ENCODE data around the gene MAP3K5. TPM values are rescaled to one million over a fixed set of nuclear protein-coding genes. Genes with fewer than 3 reads are reported as not detected.

The MAP3K5 gene
- total and polyA plus RNA-seq, 9 of the 15 experiments (the other 6 are each of a cell fraction or from before 2014, with no cell fraction given) = 2.2 to 13.0 (median 9.9) TPM

GRCh38 chr6:136811272-136811671 lies 19.0 kb upstream of the MAP3K5 start:
- H3K36me3 ChIP-seq (ENCODE audit: control insufficient read depth, insufficient read depth, low read length) = no peaks in the 10 kb centered on the region
- H3K27me3 ChIP-seq (ENCODE audit: control insufficient read depth in 2 of 2, insufficient read depth in 2 of 2, low read length in 2 of 2) = no peaks in the 10 kb centered on the region
- no peak overlapping the region for H3K4me2 ChIP-seq (ENCODE audit: insufficient read depth, low read length)
- FAIRE-seq (no peak), DNase-seq (ENCODE audit: extremely low read depth in 1 of 4, low spot score in 3 of 4) (no peak), ATAC-seq (no peak)
- H2AFZ ChIP-seq (ENCODE audit: low read depth, low read length) = no peak overlapping the region; the same call in 1 of the 2 replicates
- H3K27ac ChIP-seq (ENCODE audit: extremely low read depth, low read depth, low read length) = no peak overlapping the region
- no peaks in the 10 kb centered on the region for H3K9me3 ChIP-seq (replicated peaks; ENCODE audit: control insufficient read depth, insufficient read depth, low read depth, low read length)
- H3K79me2 ChIP-seq (ENCODE audit: control insufficient read depth, insufficient read depth, low read length) = no peaks in the 10 kb centered on the region
- no peaks in the 10 kb centered on the region for H3K4me1 ChIP-seq (replicated peaks in 1 of 2; ENCODE audit: control insufficient read depth in 2 of 2, insufficient read depth in 2 of 2, low read length in 2 of 2)
- H3K9ac ChIP-seq (ENCODE audit: insufficient read depth in 1 of 2, low read depth in 2 of 2, low read length in 2 of 2) = no peak overlapping the region
- intact Hi-C loops (cut with micrococcal nuclease) (no loop called here), in situ Hi-C loops (cut with MboI) (no loop called here)
- no peaks in the 10 kb centered on the region for H4K20me1 ChIP-seq (replicated peaks; ENCODE audit: control insufficient read depth, insufficient read depth, low read length)
- no peak overlapping the region for H3K4me3 ChIP-seq
- H3K9me1 ChIP-seq (ENCODE audit: control insufficient read depth, insufficient read depth, low read length) = no peaks in the 10 kb centered on the region
- BruUV-seq (replicated peaks) = no TSS peak
- ChIA-PET CTCF (ENCODE audit: low intra/inter-chr PET ratio) (no interaction called here), POLR2A (interaction anchor here (1.4 kb wide), 1 partner anchor 11 kb away, joined by 4 read pairs; the partner anchor contains the start of gene PEX7)
- TF ChIP-seq SIN3A (IDR thresholded peaks at IDR 0.05; ENCODE audit: borderline replicate concordance in 2 of 2, control insufficient read depth in 1 of 2, low read depth in 2 of 2, low read length in 2 of 2) (no peak), ZNF780A (CRISPR knock-in tag; IDR thresholded peaks at IDR 0.05) (no peak), TAF7 (tag; IDR thresholded peaks at IDR 0.05) (no peak), ZBTB12 (CRISPR knock-in tag; IDR thresholded peaks at IDR 0.05) (no peak), DIDO1 (tag; IDR thresholded peaks at IDR 0.05; ENCODE audit: low read depth) (no peak), ZNF224 (CRISPR knock-in tag; IDR thresholded peaks at IDR 0.05) (no peak), ZMIZ1 (IDR thresholded peaks at IDR 0.05; ENCODE audit: low read depth in 2 of 2, low read length in 2 of 2) (no peak), MTF1 (CRISPR knock-in tag; IDR thresholded peaks at IDR 0.05; ENCODE audit: borderline replicate concordance) (no peak), ZNF764 (CRISPR knock-in tag; IDR thresholded peaks at IDR 0.05; ENCODE audit: low read depth) (no peak), ARID1B (IDR thresholded peaks at IDR 0.05) (no peak), ZBTB7A (IDR thresholded peaks at IDR 0.05; ENCODE audit: borderline replicate concordance, control insufficient read depth, low read depth, low read length) (no peak), ILK (tag; IDR thresholded peaks at IDR 0.05; ENCODE audit: borderline replicate concordance, low read depth) (no peak), ZNF644 (tag; IDR thresholded peaks at IDR 0.05; ENCODE audit: low read depth) (no peak), NR1H2 (CRISPR knock-in tag; IDR thresholded peaks at IDR 0.05) (no peak)
- TF ChIP-seq, protein P1, sequence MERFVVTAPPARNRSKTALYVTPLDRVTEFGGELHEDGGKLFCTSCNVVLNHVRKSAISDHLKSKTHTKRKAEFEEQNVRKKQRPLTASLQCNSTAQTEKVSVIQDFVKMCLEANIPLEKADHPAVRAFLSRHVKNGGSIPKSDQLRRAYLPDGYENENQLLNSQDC (CRISPR knock-in tag; IDR thresholded peaks at IDR 0.05) = no peak
- TF ChIP-seq, protein P2, sequence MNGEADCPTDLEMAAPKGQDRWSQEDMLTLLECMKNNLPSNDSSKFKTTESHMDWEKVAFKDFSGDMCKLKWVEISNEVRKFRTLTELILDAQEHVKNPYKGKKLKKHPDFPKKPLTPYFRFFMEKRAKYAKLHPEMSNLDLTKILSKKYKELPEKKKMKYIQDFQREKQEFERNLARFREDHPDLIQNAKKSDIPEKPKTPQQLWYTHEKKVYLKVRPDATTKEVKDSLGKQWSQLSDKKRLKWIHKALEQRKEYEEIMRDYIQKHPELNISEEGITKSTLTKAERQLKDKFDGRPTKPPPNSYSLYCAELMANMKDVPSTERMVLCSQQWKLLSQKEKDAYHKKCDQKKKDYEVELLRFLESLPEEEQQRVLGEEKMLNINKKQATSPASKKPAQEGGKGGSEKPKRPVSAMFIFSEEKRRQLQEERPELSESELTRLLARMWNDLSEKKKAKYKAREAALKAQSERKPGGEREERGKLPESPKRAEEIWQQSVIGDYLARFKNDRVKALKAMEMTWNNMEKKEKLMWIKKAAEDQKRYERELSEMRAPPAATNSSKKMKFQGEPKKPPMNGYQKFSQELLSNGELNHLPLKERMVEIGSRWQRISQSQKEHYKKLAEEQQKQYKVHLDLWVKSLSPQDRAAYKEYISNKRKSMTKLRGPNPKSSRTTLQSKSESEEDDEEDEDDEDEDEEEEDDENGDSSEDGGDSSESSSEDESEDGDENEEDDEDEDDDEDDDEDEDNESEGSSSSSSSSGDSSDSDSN (IDR thresholded peaks at IDR 0.05; ENCODE audit: borderline replicate concordance in 1 of 2, low read depth in 2 of 2, low read length in 2 of 2) = no peak
